Psoas muscle (tissue), 8 donors: Measurements from ENCODE around the gene DOCK3. TPM values are rescaled to one million over a fixed set of nuclear protein-coding genes. Genes with fewer than 3 reads are reported as not detected.

Experiments used
- ATAC-seq, 4 donors: fragments of 200-7000 bp; cut with Tn5 transposase; one replicate each; pipeline ENCODE4 v1.9.1; 2020; ENCODE audit warnings: moderate library complexity in 3 of 4, mild to moderate bottlenecking in 2 of 4
- DNase-seq, 2 donors: peaks; one replicate each; pipeline ENCODE4 v3.0.0-alpha.2; 2020
- H3K27ac ChIP-seq: fragments of 200-600 bp; one replicate; pipeline ENCODE4 v1.8.0; 2022
- H3K27me3 ChIP-seq, 3 donors: fragments of 200-600 bp in 1 of 3; one replicate each; pipeline versions ENCODE4 v1.6.1 to v1.8.0; 2013 to 2022; ENCODE audit warnings: low read length in 2 of 3, mild to moderate bottlenecking in 2 of 3, moderate library complexity in 1 of 3; ENCODE audit not compliant: insufficient read depth in 3 of 3
- H3K36me3 ChIP-seq, 2 donors: fragments of 200-600 bp in 1 of 2; one replicate each; pipeline versions ENCODE4 v1.6.1 to v1.8.0; 2013 to 2022; ENCODE audit warnings: low read depth in 1 of 2, mild to moderate bottlenecking in 1 of 2, moderate library complexity in 1 of 2; ENCODE audit not compliant: insufficient read depth in 1 of 2
- H3K4me1 ChIP-seq: fragments of 200-600 bp; one replicate; pipeline ENCODE4 v1.8.0; 2022
- H3K4me3 ChIP-seq: fragments of 200-600 bp; one replicate; pipeline ENCODE4 v1.8.0; 2022; ENCODE audit warnings: mild to moderate bottlenecking
- H3K9me3 ChIP-seq: fragments of 200-600 bp; one replicate; pipeline ENCODE4 v1.8.0; 2022
- CTCF ChIP-seq: fragments of 200-600 bp; IDR thresholded peaks from one replicate; pipeline ENCODE4 v1.8.0; 2022; ENCODE audit warnings: antibody characterized with exemption
- WGBS, 3 donors: extraction: QIAGEN DNeasy Blood & Tissue Kit; methylation state at CpG; one replicate each; pipeline versions ENCODE4 v1.1.6 to v1.1.7; 2013; 5-methylcytosine and 5-hydroxymethylcytosine counted together
- intact Hi-C, 2 donors: fragments of 100-400 bp; cut with DNase I; formaldehyde crosslinking; loops; one replicate each; pipeline versions ENCODE4 v1.11.0 to v1.14.2; 2022
- polyA plus RNA-seq, 3 donors: library from polyadenylated mRNA; stranded (reverse); fragments of 200-250 nt; gene quantifications; one replicate each; pipeline ENCODE4 v1.2.3, GENCODE V29; 2013
- total RNA-seq, 4 donors: library from RNA; stranded (reverse); fragmentation: NEBNext Ultra II Directional in 2 of 4; extraction: Animal tissue kit (Norgen Biotek cat#: 25700) in 2 of 4; gene quantifications; one replicate each; pipeline versions ENCODE4 v1.2.1 to v1.2.4, GENCODE V29; 2021 to 2023
- donor health status: healthy with polysubstance abuse.
- donor health status: DM: no; HTN: no; CAD: no; lungs with moderate emphysema.
- donor health status: Bipolar disorder and iron deficiency.
- donor health status: healthy.
- donor health status: DM: yes; HTN: yes; CAD: no.
- donor health status: DM: no; HTN: no; CAD: no.
- donor health status: DM: no; HTN: no; CAD: no.
- donor health status: DM: yes; HTN: yes; CAD: no.

DOCK3 gene
- total and polyA plus RNA-seq, 7 donors = 0.01 to 0.91 (median 0.87) TPM

- Histone ChIP-seq H3K4me1 (no peaks in the 10 kb centered on the region), H3K9me3 (peaks cover 2% of the 10 kb centered on the region), H3K36me3 (no peaks in the 10 kb centered on the region), H3K4me3 (no peak overlapping the region), H3K27ac (no peak overlapping the region), H3K27me3 (no peaks in the 10 kb centered on the region)
- no peak for TF ChIP-seq CTCF
- DNase-seq = no peak
- 0 to 31% (median 4%) methylated on average over 1 of the region's 1 CpG for WGBS, 3 donors
- intact Hi-C loops = no loop called here
- ATAC-seq = no peak
Measured at GRCh38 chr3:50734985-50735384, 60.3 kb downstream of the DOCK3 start.

- no peaks in the 10 kb centered on the region for H3K27me3 ChIP-seq
- no peak overlapping the region for H3K4me3 ChIP-seq
- H3K27ac ChIP-seq = no peak overlapping the region
- H3K9me3 ChIP-seq = peaks cover 2% of the 10 kb centered on the region
- no peak for ATAC-seq
- no peak for TF ChIP-seq CTCF
- H3K4me1 ChIP-seq = no peaks in the 10 kb centered on the region
- no peak for DNase-seq
- H3K36me3 ChIP-seq = no peaks in the 10 kb centered on the region
- intact Hi-C loops = no loop called here
- 61 to 95% (median 79%) methylated on average over 1 of the region's 1 CpG for WGBS, 3 donors
Measured at GRCh38 chr3:50737193-50737905, 62.6 kb downstream of the DOCK3 start.

- no peak for TF ChIP-seq CTCF
- intact Hi-C loops = no loop called here
Measured at GRCh38 chr3:50737906-50738598, 63.3 kb downstream of the DOCK3 start.

GRCh38 chr3:50743643-50744042 lies 68.9 kb downstream of the DOCK3 start:
- peaks cover 3% of the 10 kb centered on the region for H3K9me3 ChIP-seq
- H3K36me3 ChIP-seq = no peaks in the 10 kb centered on the region
- TF ChIP-seq CTCF = no peak
- H3K4me3 ChIP-seq = no peak overlapping the region
- 79 to 89% (median 87%) methylated on average over 1 of the region's 1 CpG for WGBS, 3 donors
- ATAC-seq (no peak), DNase-seq (no peak)
- H3K27me3 ChIP-seq = no peaks in the 10 kb centered on the region
- no peak overlapping the region for H3K27ac ChIP-seq
- intact Hi-C loops = no loop called here
- H3K4me1 ChIP-seq = no peaks in the 10 kb centered on the region

More at GRCh38 chr3:50737906-50738598, 63.3 kb downstream of the DOCK3 start:
- no peaks in the 10 kb centered on the region for H3K27me3 ChIP-seq
- ATAC-seq (no peak), DNase-seq (no peak)
- H3K4me3 ChIP-seq = no peak overlapping the region
- WGBS, 3 donors = 66 to 78% (median 74%) methylated on average over 6 of the region's 6 CpGs
- no peaks in the 10 kb centered on the region for H3K4me1 ChIP-seq
- peaks cover 2% of the 10 kb centered on the region for H3K9me3 ChIP-seq
- no peaks in the 10 kb centered on the region for H3K36me3 ChIP-seq
- no peak overlapping the region for H3K27ac ChIP-seq
